H9 (cell line): ENCODE results near the gene ADTRP. TPM values are rescaled to one million over a fixed set of nuclear protein-coding genes. Genes with fewer than 3 reads are reported as not detected.

Source experiments
- DNase-seq: peaks from one replicate; pipeline ENCODE4 v3.0.0-alpha.2; 2017
- H2AFZ ChIP-seq: one replicate; pipeline ENCODE4 v1.6.1; 2013; ENCODE audit warnings: mild to moderate bottlenecking, low read length, control low read depth, moderate library complexity
- H2AK5ac ChIP-seq: 2 replicates; pipeline ENCODE4 v1.6.1; 2013; ENCODE audit warnings: low read length, control low read depth, mixed read lengths; ENCODE audit not compliant: insufficient read length
- H2BK120ac ChIP-seq: one replicate; pipeline ENCODE4 v1.6.1; 2013; ENCODE audit warnings: low read depth, mild to moderate bottlenecking, low read length, control low read depth, inconsistent platforms; ENCODE audit not compliant: poor library complexity, severe bottlenecking
- H2BK12ac ChIP-seq: 2 replicates; pipeline ENCODE4 v1.6.1; 2013; ENCODE audit warnings: low read length, control low read depth, mixed read lengths, low read depth; ENCODE audit not compliant: insufficient read length
- H2BK15ac ChIP-seq: 2 replicates; pipeline ENCODE4 v1.6.1; 2013; ENCODE audit warnings: low read depth, low read length, control low read depth
- H2BK20ac ChIP-seq: one replicate; pipeline ENCODE4 v1.6.1; 2013; ENCODE audit warnings: low read depth, mild to moderate bottlenecking, low read length, control low read depth, inconsistent platforms; ENCODE audit not compliant: poor library complexity, severe bottlenecking
- H2BK5ac ChIP-seq: 2 replicates; pipeline ENCODE4 v1.6.1; 2013; ENCODE audit warnings: low read length, control low read depth, mixed read lengths; ENCODE audit not compliant: insufficient read length
- H3K14ac ChIP-seq: 2 replicates; pipeline ENCODE4 v1.6.1; 2013; ENCODE audit warnings: low read length, control low read depth; ENCODE audit not compliant: insufficient read depth
- H3K18ac ChIP-seq: 2 replicates; pipeline ENCODE4 v1.6.1; 2013; ENCODE audit warnings: low read depth, mild to moderate bottlenecking, mixed read lengths, low read length, control low read depth; ENCODE audit not compliant: insufficient read length
- H3K23ac ChIP-seq: 2 replicates; pipeline ENCODE4 v1.6.1; 2013; ENCODE audit warnings: low read length, control low read depth, mixed read lengths, low read depth; ENCODE audit not compliant: insufficient read length
- H3K23me2 ChIP-seq: 2 replicates; pipeline ENCODE4 v1.6.1; 2013; ENCODE audit warnings: low read depth, mild to moderate bottlenecking, mixed read lengths, low read length, control low read depth; ENCODE audit not compliant: insufficient read length, poor library complexity, severe bottlenecking
- H3K27ac ChIP-seq: 2 replicates; pipeline ENCODE4 v1.5.1; 2013; ENCODE audit warnings: low read length, control low read depth, mixed read lengths, low read depth; ENCODE audit not compliant: insufficient read length
- H3K27me3 ChIP-seq: 2 replicates; pipeline ENCODE4 v1.6.1; 2013; ENCODE audit warnings: low read length, control low read depth, inconsistent platforms; ENCODE audit not compliant: insufficient read depth
- H3K4ac ChIP-seq: 2 replicates; pipeline ENCODE4 v1.6.1; 2013; ENCODE audit warnings: low read depth, mild to moderate bottlenecking, control low read depth, inconsistent platforms, low read length, moderate library complexity
- H3K4me1 ChIP-seq: 2 replicates; pipeline ENCODE4 v1.6.1; 2013; ENCODE audit warnings: low read length, control low read depth, inconsistent platforms; ENCODE audit not compliant: insufficient read depth
- H3K4me2 ChIP-seq: 2 replicates; pipeline ENCODE4 v1.6.1; 2013; ENCODE audit warnings: low read length, control low read depth, mixed read lengths; ENCODE audit not compliant: insufficient read length, insufficient read depth
- H3K56ac ChIP-seq: 2 replicates; pipeline ENCODE4 v1.6.1; 2013; ENCODE audit warnings: low read depth, mild to moderate bottlenecking, mixed read lengths, low read length, control low read depth; ENCODE audit not compliant: insufficient read length
- H3K79me1 ChIP-seq: 2 replicates; pipeline ENCODE4 v1.6.1; 2013; ENCODE audit warnings: low read depth, mild to moderate bottlenecking, moderate library complexity, low read length, control low read depth, inconsistent platforms; ENCODE audit not compliant: insufficient read depth, poor library complexity, severe bottlenecking
- H3K79me2 ChIP-seq: 2 replicates; pipeline ENCODE4 v1.6.1; 2013; ENCODE audit warnings: low read length, control low read depth, inconsistent platforms; ENCODE audit not compliant: insufficient read depth
- H3K9ac ChIP-seq: 2 replicates; pipeline ENCODE4 v1.6.1; 2013; ENCODE audit warnings: low read length, control low read depth, mixed read lengths; ENCODE audit not compliant: insufficient read length; ENCODE audit errors: extremely low read depth
- H3K9me3 ChIP-seq: one replicate; pipeline ENCODE4 v1.6.1; 2013; ENCODE audit warnings: low read depth, low read length, inconsistent platforms; ENCODE audit not compliant: control insufficient read depth
- H3T11ph ChIP-seq: one replicate; pipeline ENCODE4 v1.6.1; 2013; ENCODE audit warnings: mild to moderate bottlenecking, low read length, control low read depth, inconsistent platforms
- H4K20me1 ChIP-seq: one replicate; pipeline ENCODE4 v1.6.1; 2013; ENCODE audit not compliant: control insufficient read depth, insufficient read length, insufficient read depth
- H4K5ac ChIP-seq: 2 replicates; pipeline ENCODE4 v1.6.1; 2013; ENCODE audit warnings: low read depth, mild to moderate bottlenecking, mixed read lengths, low read length, control low read depth; ENCODE audit not compliant: insufficient read length
- H4K8ac ChIP-seq: replicated peaks from 2 replicates; pipeline ENCODE4 v1.6.1; 2013; ENCODE audit warnings: low read length, control low read depth, mixed read lengths, low read depth; ENCODE audit not compliant: insufficient read length
- H4K91ac ChIP-seq: 2 replicates; pipeline ENCODE4 v1.6.1; 2013; ENCODE audit warnings: low read depth, mild to moderate bottlenecking, moderate library complexity, mixed read lengths, low read length, control low read depth; ENCODE audit not compliant: insufficient read length
- H3K27ac Mint-ChIP-seq, 3 experiments: 2 replicates in 2 of 3; 3 replicates in 1 of 3; pipeline ENCODE4 v1.8.0; 2020 to 2021; ENCODE audit warnings: mixed read lengths in 3 of 3, mild to moderate bottlenecking in 1 of 3, moderate library complexity in 1 of 3
- H3K27me3 Mint-ChIP-seq: 2 replicates; pipeline ENCODE4 v1.8.0; 2021; ENCODE audit warnings: low read depth, mild to moderate bottlenecking, moderate library complexity, mixed read lengths
- H3K36me3 Mint-ChIP-seq, 3 experiments: 2 replicates in 2 of 3; 3 replicates in 1 of 3; pipeline ENCODE4 v1.8.0; 2020 to 2021; ENCODE audit warnings: low read depth in 3 of 3, mixed read lengths in 3 of 3; ENCODE audit not compliant: insufficient read depth in 1 of 3
- H3K4me1 Mint-ChIP-seq, 2 experiments: 2 replicates each; pipeline ENCODE4 v1.8.0; 2020; ENCODE audit warnings: mixed read lengths in 2 of 2
- H3K4me3 Mint-ChIP-seq, 2 experiments: 2 replicates in 1 of 2; 3 replicates in 1 of 2; pipeline ENCODE4 v1.8.0; 2020 to 2021; ENCODE audit warnings: mild to moderate bottlenecking in 2 of 2, mixed read lengths in 2 of 2, moderate library complexity in 1 of 2
- H3K9me3 Mint-ChIP-seq, 2 experiments: 2 replicates in 1 of 2; 3 replicates in 1 of 2; pipeline ENCODE4 v1.8.0; 2020; ENCODE audit warnings: mild to moderate bottlenecking in 2 of 2, mixed read lengths in 2 of 2, moderate library complexity in 1 of 2
- CTCF ChIP-seq: fragments of 200-600 bp; sonication (generic); conservative IDR thresholded peaks from 3 replicates; pipeline ENCODE4 v1.8.0; 2021; ENCODE audit warnings: antibody characterized with exemption, mild to moderate bottlenecking
- WGBS: extraction: QIAGEN DNeasy Blood & Tissue Kit; methylation state at CpG from one replicate; pipeline ENCODE4 v1.1.7; 2013; ENCODE audit warnings: missing lambda C conversion rate, low lambda C conversion rate, mixed read lengths; ENCODE audit not compliant: insufficient read length; ENCODE audit errors: extremely low coverage; 5-methylcytosine and 5-hydroxymethylcytosine counted together
- total RNA-seq: library from RNA; stranded (reverse); gene quantifications from 2 replicates; pipeline ENCODE4 v1.2.1, GENCODE V29; 2021

Gene ADTRP
- total RNA-seq, 1 experiment from 2014 or later: not detected

GRCh38 chr6:11810854-11811643 lies 32.4 kb upstream of the ADTRP start:
- Mint-ChIP-seq H3K27me3 (no peaks in the 10 kb centered on the region), H3K27ac (no peak overlapping the region; a peak in 1 of 7 replicates), H3K4me3 (no peak overlapping the region), H3K36me3 (no peaks in the 10 kb centered on the region; a peak in 1 of 7 replicates), H3K4me1 (peaks cover 14 to 16% of the 10 kb centered on the region in 2 experiments), H3K9me3 (no peaks in the 10 kb centered on the region)
- Histone ChIP-seq H4K20me1 (no peaks in the 10 kb centered on the region), H2BK5ac (no peak overlapping the region), H4K91ac (no peak overlapping the region), H3K14ac (no peak overlapping the region), H4K5ac (no peak overlapping the region), H3K4me2 (no peak overlapping the region), H3K4me1 (no peaks in the 10 kb centered on the region), H2AFZ (no peak overlapping the region), H3K27ac (no peak overlapping the region), H3K23me2 (no peaks in the 10 kb centered on the region), H2BK12ac (no peak overlapping the region), H3K4ac (no peak overlapping the region), H2AK5ac (no peak overlapping the region), H2BK120ac (no peak overlapping the region), H3K9ac (no peak overlapping the region), H3K18ac (no peak overlapping the region), H3K56ac (no peak overlapping the region), H4K8ac (no peak overlapping the region), H3T11ph (no peak overlapping the region), H3K27me3 (no peaks in the 10 kb centered on the region), H3K79me2 (no peaks in the 10 kb centered on the region), H2BK15ac (no peak overlapping the region), H2BK20ac (no peak overlapping the region), H3K23ac (no peak overlapping the region), H3K79me1 (no peaks in the 10 kb centered on the region), H3K9me3 (no peaks in the 10 kb centered on the region)
- WGBS: no CpG with 5 or more reads among the region's 12 CpGs
- TF ChIP-seq CTCF: no peak
- no peak for DNase-seq
